Neural progenitor cell (in vitro differentiated cells): ENCODE results near the gene PTGES2. TPM values are rescaled to one million over a fixed set of nuclear protein-coding genes. Genes with fewer than 3 reads are reported as not detected.

Experiments used
- DNase-seq: peaks from one replicate; pipeline ENCODE4 v3.0.0-alpha.2; 2016; ENCODE audit warnings: low spot score
- H2AFZ ChIP-seq: fragments of 200-600 bp; sonication (generic); replicated peaks from 2 replicates; pipeline ENCODE4 v1.6.1; 2016; ENCODE audit warnings: antibody characterized with exemption
- H3F3A ChIP-seq: fragments of 200-600 bp; sonication (generic); 2 replicates; pipeline ENCODE4 v1.6.1; 2016; ENCODE audit warnings: antibody characterized with exemption, low read depth
- H3K27ac ChIP-seq: fragments of 200-600 bp; sonication (generic); 2 replicates; pipeline ENCODE4 v1.5.1; 2016; ENCODE audit warnings: mild to moderate bottlenecking
- H3K27me3 ChIP-seq: fragments of 200-600 bp; sonication (generic); 2 replicates; pipeline ENCODE4 v1.6.1; 2016; ENCODE audit warnings: mild to moderate bottlenecking, moderate library complexity
- H3K36me3 ChIP-seq: fragments of 200-600 bp; sonication (generic); 2 replicates; pipeline ENCODE4 v1.5.1; 2016
- H3K4me1 ChIP-seq: fragments of 200-600 bp; sonication (generic); 2 replicates; pipeline ENCODE4 v1.6.1; 2016; ENCODE audit warnings: mixed run types
- H3K4me2 ChIP-seq: fragments of 200-600 bp; sonication (generic); 2 replicates; pipeline ENCODE4 v1.6.1; 2016
- H3K4me3 ChIP-seq: fragments of 200-600 bp; sonication (generic); 2 replicates; pipeline ENCODE4 v1.5.1; 2016
- H3K79me2 ChIP-seq: fragments of 200-600 bp; sonication (generic); 2 replicates; pipeline ENCODE4 v1.6.1; 2016; ENCODE audit warnings: low read depth
- H3K9ac ChIP-seq: fragments of 200-600 bp; sonication (generic); 2 replicates; pipeline ENCODE4 v1.6.1; 2016
- H3K9me3 ChIP-seq: fragments of 200-600 bp; sonication (generic); 2 replicates; pipeline ENCODE4 v1.5.1; 2016; ENCODE audit warnings: low read depth
- H4K20me1 ChIP-seq: fragments of 200-600 bp; sonication (generic); 2 replicates; pipeline ENCODE4 v1.6.1; 2016; ENCODE audit warnings: low read depth
- H3K27ac Mint-ChIP-seq: 3 replicates; pipeline ENCODE4 v1.8.0; 2021; ENCODE audit warnings: mixed read lengths
- H3K27me3 Mint-ChIP-seq: 2 replicates; pipeline ENCODE4 v1.8.0; 2022; ENCODE audit warnings: low read depth, mild to moderate bottlenecking, inconsistent platforms, moderate library complexity, mixed read lengths; ENCODE audit not compliant: insufficient read depth
- H3K36me3 Mint-ChIP-seq: 3 replicates; pipeline ENCODE4 v1.8.0; 2021; ENCODE audit warnings: mixed read lengths
- H3K4me1 Mint-ChIP-seq: 3 replicates; pipeline ENCODE4 v1.8.0; 2021; ENCODE audit warnings: mixed read lengths
- H3K4me3 Mint-ChIP-seq: 3 replicates; pipeline ENCODE4 v1.8.0; 2021; ENCODE audit warnings: mild to moderate bottlenecking, moderate library complexity, mixed read lengths
- H3K9me3 Mint-ChIP-seq: 3 replicates; pipeline ENCODE4 v1.8.0; 2020; ENCODE audit warnings: mixed read lengths
- EZH2 ChIP-seq: fragments of 200-600 bp; sonication (generic); IDR thresholded peaks from 2 replicates; pipeline ENCODE4 v1.6.1; 2017; ENCODE audit warnings: antibody characterized with exemption, mild to moderate bottlenecking, moderate library complexity
- EZH2phosphoT487 ChIP-seq: fragments of 200-600 bp; sonication (generic); IDR thresholded peaks from 2 replicates; pipeline ENCODE4 v1.6.1; 2017; ENCODE audit warnings: antibody characterized with exemption
- total RNA-seq: library from RNA; depleted of rRNA; stranded (reverse); fragments of >200 nt; gene quantifications from 2 replicates; pipeline ENCODE4 v1.2.3, GENCODE V29; 2015; ENCODE audit warnings: low replicate concordance
- TF ChIP-seq, protein P1 (sequence below): fragments of 200-600 bp; sonication (generic); IDR thresholded peaks from 2 replicates; pipeline ENCODE4 v1.5.1; 2017; ENCODE audit warnings: antibody characterized with exemption, mild to moderate bottlenecking

The PTGES2 gene
- total RNA-seq, 1 donor from 2014 or later, result 25.7 TPM

DNA sequence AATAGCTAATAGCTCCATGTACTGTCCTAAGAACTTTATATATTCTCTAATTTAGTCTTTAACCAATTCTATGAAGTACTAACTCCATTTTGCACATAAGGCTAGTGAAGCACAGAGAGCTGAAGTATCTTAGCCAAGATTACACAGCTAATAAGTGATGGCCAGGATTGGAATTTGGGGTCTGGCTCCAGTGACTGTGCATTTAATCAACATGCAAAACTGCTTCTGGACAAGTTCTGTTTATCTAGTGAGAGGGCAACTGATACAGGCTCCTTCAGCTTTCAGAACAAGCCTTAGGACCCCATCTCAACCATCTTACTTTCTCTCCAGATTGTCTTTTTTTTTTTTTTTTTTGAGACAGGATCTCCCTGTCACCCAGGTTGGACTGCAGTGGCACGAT lies 38.2 kb downstream of the PTGES2 start:
- Histone ChIP-seq H3K27ac (no peak overlapping the region), H3F3A (peaks cover 4% of the 10 kb centered on the region), H3K4me3 (no peak overlapping the region), H3K27me3 (no peaks in the 10 kb centered on the region), H4K20me1 (peaks cover 16% of the 10 kb centered on the region), H2AFZ (no peak overlapping the region), H3K79me2 (peaks cover 12% of the 10 kb centered on the region), H3K4me2 (no peak overlapping the region), H3K9ac (no peak overlapping the region), H3K4me1 (peaks cover 6% of the 10 kb centered on the region), H3K36me3 (no peaks in the 10 kb centered on the region), H3K9me3 (no peaks in the 10 kb centered on the region)
- Mint-ChIP-seq H3K4me1 (peaks cover 34% of the 10 kb centered on the region), H3K36me3 (peaks cover 2% of the 10 kb centered on the region), H3K4me3 (no peak overlapping the region), H3K27me3 (peaks cover 6% of the 10 kb centered on the region), H3K27ac (no peak overlapping the region), H3K9me3 (no peaks in the 10 kb centered on the region)
- no peak for DNase-seq
- TF ChIP-seq, protein P1, sequence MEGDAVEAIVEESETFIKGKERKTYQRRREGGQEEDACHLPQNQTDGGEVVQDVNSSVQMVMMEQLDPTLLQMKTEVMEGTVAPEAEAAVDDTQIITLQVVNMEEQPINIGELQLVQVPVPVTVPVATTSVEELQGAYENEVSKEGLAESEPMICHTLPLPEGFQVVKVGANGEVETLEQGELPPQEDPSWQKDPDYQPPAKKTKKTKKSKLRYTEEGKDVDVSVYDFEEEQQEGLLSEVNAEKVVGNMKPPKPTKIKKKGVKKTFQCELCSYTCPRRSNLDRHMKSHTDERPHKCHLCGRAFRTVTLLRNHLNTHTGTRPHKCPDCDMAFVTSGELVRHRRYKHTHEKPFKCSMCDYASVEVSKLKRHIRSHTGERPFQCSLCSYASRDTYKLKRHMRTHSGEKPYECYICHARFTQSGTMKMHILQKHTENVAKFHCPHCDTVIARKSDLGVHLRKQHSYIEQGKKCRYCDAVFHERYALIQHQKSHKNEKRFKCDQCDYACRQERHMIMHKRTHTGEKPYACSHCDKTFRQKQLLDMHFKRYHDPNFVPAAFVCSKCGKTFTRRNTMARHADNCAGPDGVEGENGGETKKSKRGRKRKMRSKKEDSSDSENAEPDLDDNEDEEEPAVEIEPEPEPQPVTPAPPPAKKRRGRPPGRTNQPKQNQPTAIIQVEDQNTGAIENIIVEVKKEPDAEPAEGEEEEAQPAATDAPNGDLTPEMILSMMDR, result no peak
- TF ChIP-seq EZH2 (no peak), EZH2phosphoT487 (no peak)

DNA sequence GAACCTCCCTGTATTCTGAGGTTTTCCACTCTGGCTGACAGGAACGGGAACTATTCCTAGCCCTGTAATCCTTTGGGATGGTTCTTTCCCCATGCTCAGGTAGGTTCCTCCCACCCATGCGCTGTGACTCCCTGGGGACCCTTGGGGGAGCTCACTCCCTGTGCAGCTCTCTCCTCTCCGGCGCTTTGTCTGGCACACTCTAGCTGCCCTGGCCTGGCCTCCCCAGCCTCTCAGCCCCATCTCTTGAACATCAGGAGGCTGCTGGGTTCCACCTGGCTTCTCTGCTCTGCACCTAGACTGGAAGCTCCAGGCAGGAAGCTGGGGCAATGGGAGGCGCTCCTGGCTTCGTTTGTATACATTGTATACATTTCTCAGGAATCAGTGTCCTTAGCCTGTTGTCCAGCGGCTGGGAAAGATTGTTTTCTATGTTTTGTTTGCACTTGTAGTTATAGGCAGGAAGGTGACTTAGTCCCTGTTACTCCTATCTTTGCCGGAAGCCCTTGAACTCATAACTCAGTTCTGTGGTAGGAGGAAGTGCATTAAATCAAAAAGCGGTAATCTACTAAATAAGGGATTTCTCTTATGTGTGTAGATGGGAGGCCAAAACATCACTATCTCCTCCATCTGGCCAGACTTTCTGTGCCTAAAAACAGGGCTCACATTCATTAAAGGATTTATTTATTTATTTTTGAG lies 39.1 kb downstream of the PTGES2 start:
- no peak for DNase-seq
- Mint-ChIP-seq H3K36me3 (peaks cover 4% of the 10 kb centered on the region), H3K27me3 (peaks cover 6% of the 10 kb centered on the region), H3K4me3 (no peak overlapping the region), H3K27ac (no peak overlapping the region), H3K4me1 (peaks cover 34% of the 10 kb centered on the region), H3K9me3 (no peaks in the 10 kb centered on the region)
- H3K9ac ChIP-seq, result no peak overlapping the region
- H3K79me2 ChIP-seq, result peaks cover 13% of the 10 kb centered on the region
- H3K36me3 ChIP-seq, result no peaks in the 10 kb centered on the region
- TF ChIP-seq EZH2 (no peak), EZH2phosphoT487 (no peak)
- TF ChIP-seq, protein P1, result no peak
- H3F3A ChIP-seq, result peaks cover 4% of the 10 kb centered on the region
- H4K20me1 ChIP-seq, result peaks cover 8% of the 10 kb centered on the region
- no peak overlapping the region for H3K27ac ChIP-seq
- H3K4me3 ChIP-seq, result no peak overlapping the region
- no peak overlapping the region for H3K4me2 ChIP-seq
- no peaks in the 10 kb centered on the region for H3K27me3 ChIP-seq
- no peak overlapping the region for H2AFZ ChIP-seq
- no peaks in the 10 kb centered on the region for H3K4me1 ChIP-seq
- no peaks in the 10 kb centered on the region for H3K9me3 ChIP-seq

GRCh38 chr9:128087262-128087661 lies 40.3 kb downstream of the PTGES2 start:
- H3K4me1 ChIP-seq, result peaks cover 4% of the 10 kb centered on the region
- H3K27me3 ChIP-seq, result no peaks in the 10 kb centered on the region
- Mint-ChIP-seq H3K27ac (no peak overlapping the region), H3K4me1 (peaks cover 27% of the 10 kb centered on the region), H3K36me3 (peaks cover 4% of the 10 kb centered on the region), H3K4me3 (no peak overlapping the region), H3K27me3 (peaks cover 6% of the 10 kb centered on the region), H3K9me3 (no peaks in the 10 kb centered on the region)
- no peak overlapping the region for H3K27ac ChIP-seq
- TF ChIP-seq EZH2phosphoT487, result no peak
- TF ChIP-seq, protein P1, result no peak
- no peak overlapping the region for H3K4me2 ChIP-seq
- H2AFZ ChIP-seq, result no peak overlapping the region
- DNase-seq, result no peak
- peaks cover 9% of the 10 kb centered on the region for H3F3A ChIP-seq
- H3K79me2 ChIP-seq, result peaks cover 13% of the 10 kb centered on the region
- no peaks in the 10 kb centered on the region for H3K36me3 ChIP-seq
- H3K9me3 ChIP-seq, result no peaks in the 10 kb centered on the region
- no peak overlapping the region for H3K9ac ChIP-seq
- H4K20me1 ChIP-seq, result peaks cover 11% of the 10 kb centered on the region
- no peak overlapping the region for H3K4me3 ChIP-seq
